GM23248 (cell line): ENCODE measurements around the gene PPP5C.

Experiments used
- EZH2 ChIP-seq: fragments of 200-600 bp; sonication (generic); IDR thresholded peaks from 2 replicates; pipeline ENCODE4 v1.6.1; 2018; ENCODE audit warnings: antibody characterized with exemption, mild to moderate bottlenecking; ENCODE audit not compliant: insufficient read depth, poor library complexity, severe bottlenecking
- EZH2phosphoT487 ChIP-seq: fragments of 200-600 bp; sonication (generic); IDR thresholded peaks from 2 replicates; pipeline ENCODE4 v1.6.1; 2018; ENCODE audit warnings: antibody characterized with exemption, moderate library complexity, mild to moderate bottlenecking, low read depth; ENCODE audit not compliant: insufficient read depth

GRCh38 chr19:46412650-46413261 lies 65.9 kb downstream of the PPP5C start:
- TF ChIP-seq EZH2phosphoT487, result no peak
- no peak for TF ChIP-seq EZH2
